NCI-H82 (cell line): ENCODE data around the gene HLA-DMA.

ENCODE experiments used
- DNase-seq: peaks from one replicate; lab custom pipeline; 2025; lab: John Stamatoyannopoulos, UW

The HLA-DMA gene

GRCh38 chr6:32974541-32975308 is 21.8 kb upstream of the HLA-DMA start:
- DNase-seq = no peak

DNA sequence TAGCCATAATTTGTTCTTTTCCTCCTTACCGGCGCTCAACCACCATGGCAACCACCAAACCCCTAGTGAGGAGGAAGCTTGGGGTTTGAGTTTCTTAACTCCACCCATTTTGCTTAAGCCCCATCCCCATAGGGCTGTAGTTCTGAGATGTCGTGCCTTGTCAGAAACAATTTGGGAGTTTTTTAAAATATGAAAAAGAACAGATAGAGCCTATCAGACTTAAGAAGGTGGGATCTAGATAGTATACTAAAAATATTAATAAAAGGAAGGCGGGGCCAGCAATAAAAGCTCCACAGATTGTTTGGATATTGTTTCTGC is 21.1 kb upstream of the HLA-DMA start:
- DNase-seq = peak; percentile 56

- DNase-seq = peak; percentile 84
Observed at GRCh38 chr6:32973144-32974015, 20.5 kb upstream of the HLA-DMA start.

- DNase-seq = peak; percentile 68
Observed at GRCh38 chr6:32972353-32973143, 19.7 kb upstream of the HLA-DMA start.

- DNase-seq = peak; percentile 100
Observed at GRCh38 chr6:32971581-32972352, 18.9 kb upstream of the HLA-DMA start.

- no peak for DNase-seq
Observed at GRCh38 chr6:32971242-32971580, 18.3 kb upstream of the HLA-DMA start.

GRCh38 chr6:32970413-32971241 is 17.7 kb upstream of the HLA-DMA start:
- peak; percentile 94 for DNase-seq

- DNase-seq = peak; percentile 90
Observed at GRCh38 chr6:32969685-32970412, 17.0 kb upstream of the HLA-DMA start.

GRCh38 chr6:32968867-32969684 is 16.2 kb upstream of the HLA-DMA start:
- DNase-seq = peak; percentile 95

GRCh38 chr6:32968093-32968866 is 15.4 kb upstream of the HLA-DMA start, which contains the start of gene BRD2:
BRD2 (plus strand) TSS chr6:32968594; CDS start chr6:32972899, 4,305 bp downstream.
- DNase-seq = peak; percentile 98

DNA sequence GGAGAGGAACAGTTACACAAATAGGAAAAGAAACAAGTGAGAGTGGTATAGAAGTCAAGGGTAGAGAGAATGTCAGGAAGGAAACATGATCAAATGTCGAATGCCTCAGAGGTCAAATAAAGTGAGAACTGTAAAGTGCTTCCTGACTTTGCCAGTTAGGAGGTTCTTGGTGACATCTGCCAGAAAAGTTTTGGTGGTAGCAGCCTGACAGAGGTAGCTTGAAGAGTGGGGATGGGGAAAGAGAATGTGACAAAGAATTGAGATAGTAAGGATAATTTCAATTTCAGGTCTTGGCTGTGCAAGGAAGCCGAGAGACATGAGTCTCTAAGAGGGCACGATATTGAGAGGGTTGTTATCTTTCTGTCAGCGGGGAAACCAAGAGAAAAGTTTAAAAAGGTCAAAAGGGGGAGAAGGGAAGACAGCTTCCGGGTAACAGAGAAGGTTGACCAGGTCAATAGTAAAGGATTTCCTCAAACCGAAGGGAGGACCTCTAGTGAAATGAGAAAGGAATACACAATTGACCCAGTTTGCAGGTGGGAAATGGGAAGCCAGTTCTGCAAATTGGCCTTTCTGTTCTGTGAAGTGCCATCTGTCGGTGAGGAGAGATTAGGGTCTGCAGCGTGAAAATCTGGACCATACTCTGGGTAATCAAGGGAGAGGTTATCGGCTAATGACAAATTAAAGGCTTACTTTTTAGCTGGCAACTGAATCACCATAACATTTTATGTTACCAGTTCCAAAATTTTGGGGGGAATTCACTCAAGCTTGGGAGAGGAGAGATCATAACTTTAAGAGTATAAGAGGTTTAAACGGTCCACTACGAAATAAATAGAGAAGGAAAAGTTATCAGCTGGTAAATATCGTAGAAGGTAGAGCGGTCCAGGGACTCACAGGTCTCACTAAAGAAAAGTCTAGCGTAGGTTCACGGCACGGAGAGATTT is 14.5 kb upstream of the HLA-DMA start:
- DNase-seq = peak; percentile 94

DNA sequence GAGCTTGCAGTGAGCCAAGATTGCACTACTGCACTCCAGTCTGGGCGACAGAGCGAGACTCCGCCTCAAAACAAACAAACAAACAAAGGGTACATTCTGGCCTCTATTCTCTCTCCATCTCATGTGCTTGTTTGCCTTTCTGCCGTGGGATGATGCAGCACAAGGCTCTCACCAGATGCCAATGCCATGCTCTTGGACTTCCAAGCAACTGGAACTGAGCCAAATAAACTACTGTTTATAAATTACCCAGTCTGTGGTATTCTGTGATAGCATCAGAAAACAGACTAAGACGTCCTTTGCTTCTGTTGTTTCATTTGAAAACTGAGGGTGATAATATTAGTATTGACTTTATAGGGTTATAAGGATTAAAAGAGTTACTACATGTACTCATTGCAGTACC is 11.9 kb upstream of the HLA-DMA start:
- no peak for DNase-seq

GRCh38 chr6:32963866-32964265 is 11.0 kb upstream of the HLA-DMA start:
- no peak for DNase-seq

- no peak for DNase-seq
Observed at GRCh38 chr6:32962213-32962826, 9.4 kb upstream of the HLA-DMA start.

GRCh38 chr6:32960563-32960962 is 7.7 kb upstream of the HLA-DMA start:
- no peak for DNase-seq

GRCh38 chr6:32956176-32956575 is 3.3 kb upstream of the HLA-DMA start:
- DNase-seq = no peak
